H54 (cell line): Measurements from ENCODE around the gene TEX19.

Experiments used
- DNase-seq: peaks from one replicate; pipeline ENCODE4 v3.0.0; 2011; ENCODE audit warnings: low spot score, mixed read lengths; ENCODE audit not compliant: insufficient read length
- FAIRE-seq: peaks from 3 replicates; lab custom pipeline; 2011; peaks lifted over from hg19 to GRCh38; lab: Jason Lieb, UNC
- POLR2A ChIP-seq: IDR thresholded peaks from 2 replicates; pipeline ENCODE4 v1.6.1; 2011; ENCODE audit warnings: low read depth, mild to moderate bottlenecking, low read length

The TEX19 gene

GRCh38 chr17:82318772-82319606 lies 40.1 kb upstream of the TEX19 start:
- no peak for FAIRE-seq
- no peak for DNase-seq

GRCh38 chr17:82319619-82320062 lies 39.4 kb upstream of the TEX19 start:
- TF ChIP-seq POLR2A = no peak
- no peak for DNase-seq
- FAIRE-seq = no peak

More at GRCh38 chr17:82318772-82319606, 40.1 kb upstream of the TEX19 start:
- TF ChIP-seq POLR2A = no peak

DNA sequence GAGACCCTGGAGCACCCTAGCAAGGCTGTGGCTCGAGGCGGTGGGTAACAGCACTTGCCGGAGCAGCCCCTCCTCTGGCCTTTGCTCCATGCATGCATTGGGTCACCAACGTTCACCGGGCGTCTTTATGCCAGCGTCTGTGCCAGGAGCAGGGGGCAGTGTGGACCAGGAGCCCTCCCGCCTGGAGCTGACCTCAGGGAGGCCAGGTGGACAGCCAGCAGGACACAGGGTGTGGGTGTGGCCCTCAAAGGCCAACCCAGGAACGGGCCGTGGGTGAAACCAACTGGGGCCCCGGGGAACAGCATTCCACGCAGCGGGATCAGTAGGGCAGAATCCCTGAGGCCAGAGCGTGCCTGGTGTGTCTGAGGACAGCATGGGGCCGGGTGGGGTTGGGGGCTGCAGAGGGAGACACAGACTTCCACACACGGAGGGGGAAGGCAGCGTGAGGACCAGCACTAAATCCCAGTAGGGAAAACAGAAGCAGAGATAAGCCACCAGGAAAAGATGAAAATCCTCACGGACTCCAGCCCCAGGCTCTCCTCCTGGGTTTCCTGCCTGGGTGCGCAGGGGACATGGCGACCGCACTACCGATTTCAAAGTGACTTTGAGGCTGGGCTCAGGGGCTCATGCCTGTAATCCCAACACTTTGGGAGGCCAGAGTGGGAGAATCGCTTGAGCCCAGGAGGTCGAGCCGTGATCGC lies 38.8 kb upstream of the TEX19 start:
- no peak for DNase-seq
- no peak for FAIRE-seq
- TF ChIP-seq POLR2A = no peak

GRCh38 chr17:82320956-82321927 lies 37.8 kb upstream of the TEX19 start:
- DNase-seq (no peak), FAIRE-seq (no peak)
- no peak for TF ChIP-seq POLR2A

DNA sequence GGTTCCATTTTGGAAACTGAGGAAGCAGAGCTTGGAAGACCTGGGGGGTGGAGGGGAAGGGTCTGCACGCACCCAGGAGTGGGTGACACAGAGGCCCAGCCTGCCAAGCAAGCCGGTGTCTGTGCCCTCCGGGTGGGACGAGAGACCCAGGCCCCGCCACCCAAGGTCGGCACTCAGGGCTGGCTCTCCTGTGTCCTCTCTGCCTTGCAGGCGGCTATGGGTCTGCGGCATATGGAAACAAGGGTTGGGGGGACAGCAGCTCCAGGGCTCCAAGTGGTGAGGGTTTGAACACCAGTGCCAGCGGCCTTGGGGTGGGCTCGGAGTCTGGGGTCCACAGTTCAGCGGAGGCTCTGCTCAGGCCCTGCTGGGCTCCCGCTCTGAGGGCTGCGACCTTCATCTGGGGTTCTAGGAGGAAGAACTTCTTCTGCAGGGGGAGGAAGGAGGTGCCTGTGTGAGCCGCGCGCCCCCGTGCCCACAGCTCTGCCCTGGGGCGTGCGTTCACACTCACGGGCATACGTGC lies 37.0 kb upstream of the TEX19 start:
- TF ChIP-seq POLR2A = no peak
- FAIRE-seq = no peak
- DNase-seq = no peak

GRCh38 chr17:82322526-82323453 lies 36.3 kb upstream of the TEX19 start:
- FAIRE-seq (no peak), DNase-seq (no peak)
- no peak for TF ChIP-seq POLR2A

GRCh38 chr17:82323514-82324234 lies 35.4 kb upstream of the TEX19 start:
- FAIRE-seq (no peak), DNase-seq (no peak)
- no peak for TF ChIP-seq POLR2A

DNA sequence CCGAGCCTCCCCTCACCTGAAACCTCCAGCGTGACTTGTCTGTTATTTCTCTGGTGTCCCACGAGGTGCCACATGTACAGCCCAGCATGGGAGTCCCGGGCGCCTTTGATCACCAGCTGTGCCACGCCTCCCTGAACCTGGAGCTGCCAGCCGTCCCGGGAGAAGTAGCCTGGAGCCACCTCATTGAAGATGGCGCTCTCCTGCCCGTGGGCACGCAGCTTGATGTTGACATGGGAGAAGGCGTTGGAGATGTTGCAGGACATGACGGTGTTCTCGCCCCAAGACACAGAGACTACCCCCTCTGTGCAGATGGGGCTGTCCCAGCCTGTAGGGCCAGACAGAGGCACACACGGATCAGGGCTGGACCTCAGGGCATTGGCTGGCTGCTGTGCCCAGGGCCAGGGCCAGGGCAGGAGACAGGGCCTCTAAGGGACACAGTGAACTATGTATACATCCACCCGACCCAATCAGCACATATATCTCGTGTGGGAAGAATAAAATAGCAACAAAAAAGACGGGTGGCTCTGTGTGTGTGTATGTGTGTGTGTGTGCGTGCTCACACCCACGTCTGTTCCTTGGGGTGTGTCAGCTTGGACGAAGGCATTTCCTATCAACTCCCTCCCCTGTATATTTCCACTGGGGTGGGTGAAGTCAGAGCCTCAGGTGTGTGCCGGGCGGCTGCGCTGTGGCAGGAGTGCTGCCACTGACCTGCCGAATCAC lies 34.3 kb upstream of the TEX19 start:
- no peak for FAIRE-seq
- no peak for TF ChIP-seq POLR2A
- no peak for DNase-seq

DNA sequence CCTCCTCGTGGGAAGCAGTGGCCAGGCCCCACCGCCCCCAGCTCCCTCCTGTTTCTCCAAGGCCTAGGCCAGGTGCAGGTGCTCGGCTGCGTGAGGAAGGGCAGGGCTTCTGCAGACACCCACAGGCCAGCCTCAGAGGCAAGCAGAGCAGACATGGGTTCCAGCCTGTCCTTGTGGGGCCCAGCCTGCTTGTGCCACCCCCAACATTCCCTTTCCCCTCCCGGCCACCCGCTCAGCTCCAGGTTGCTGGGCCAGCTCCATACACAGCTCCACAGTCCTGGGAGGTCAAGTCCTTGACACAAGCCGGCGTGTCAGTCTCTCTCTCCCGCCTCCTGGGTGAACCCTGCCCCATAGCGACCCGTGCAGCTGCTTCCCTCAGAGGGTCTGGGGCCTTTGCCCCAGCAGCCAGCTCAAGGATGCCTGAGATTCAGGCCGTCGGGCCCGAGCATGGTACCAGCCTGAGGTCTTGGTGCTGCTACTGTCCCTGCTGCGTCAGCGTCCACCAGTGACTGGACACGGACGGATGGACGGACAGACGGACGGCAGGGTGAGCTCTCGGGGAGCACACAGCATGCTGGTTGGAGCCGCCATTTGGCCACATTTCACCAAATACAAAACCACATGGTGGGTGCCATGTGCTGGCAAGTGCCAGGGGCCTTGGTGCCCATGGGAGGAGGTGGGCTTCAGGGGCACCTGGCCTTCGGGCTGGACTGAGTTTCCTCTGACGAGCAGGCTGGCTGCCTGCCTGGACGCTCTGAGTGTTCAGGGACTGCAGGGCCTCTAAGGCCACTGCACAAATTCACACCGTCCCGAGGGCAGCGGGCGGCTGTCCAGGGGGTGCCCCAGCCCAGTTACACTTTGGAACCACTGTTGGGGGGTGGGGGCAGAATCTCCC lies 33.5 kb upstream of the TEX19 start:
- TF ChIP-seq POLR2A = no peak
- no peak for DNase-seq
- no peak for FAIRE-seq

DNA sequence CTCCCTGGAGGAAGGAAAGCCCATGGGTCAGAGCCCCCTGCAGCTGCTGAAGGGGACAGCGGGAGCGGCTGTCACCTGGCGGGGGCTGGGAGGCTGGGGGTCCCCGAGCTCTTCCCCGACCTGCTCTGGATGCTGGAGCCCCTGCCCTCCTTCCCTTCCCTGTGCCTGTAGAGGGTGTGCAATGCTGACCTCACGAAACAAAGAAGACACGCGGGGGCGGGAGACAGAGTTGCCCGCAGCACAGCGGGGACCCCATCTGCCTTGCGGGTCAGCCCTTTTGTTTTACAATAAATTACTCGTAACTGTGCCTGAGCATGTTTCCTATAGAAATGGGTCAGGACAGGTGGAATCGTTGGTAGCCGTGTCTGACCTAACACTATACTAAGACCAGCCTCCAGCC lies 31.8 kb upstream of the TEX19 start:
- no peak for TF ChIP-seq POLR2A
- DNase-seq (no peak), FAIRE-seq (no peak)
